PC-3 (cell line): ENCODE measurements around the gene TMTC2. TPM values are rescaled to one million over a fixed set of nuclear protein-coding genes. Genes with fewer than 3 reads are reported as not detected.

ENCODE experiments used
- ATAC-seq: fragments of 200-7000 bp; cut with Tn5 transposase; 2 replicates; pipeline ENCODE4 v1.9.1; 2020; ENCODE audit warnings: mild to moderate bottlenecking, moderate library complexity
- BruUV-seq: library from RNA; stranded (reverse); fragments of 400-500 nt; replicated peaks from 2 replicates; lab custom pipeline; 2021; lab: Mats Ljungman, UMichigan
- CTCF ChIA-PET: fragments of 300-600 bp; sonication (Branson Sonifier 250); formaldehyde crosslinking; loops from one replicate; lab custom pipeline; 2022; ENCODE audit warnings: antibody characterized with exemption; lab: Charles Lee
- POLR2A ChIA-PET: fragments of 300-600 bp; sonication (Branson Sonifier 250); formaldehyde crosslinking; loops from one replicate; lab custom pipeline; 2022; ENCODE audit warnings: antibody characterized with exemption; ENCODE audit not compliant: unreplicated experiment; lab: Charles Lee
- DNase-seq: peaks from one replicate; pipeline ENCODE4 v3.0.0-alpha.2; 2015
- H2AFZ ChIP-seq: fragments of 300-600 bp; sonication (generic); 2 replicates; pipeline ENCODE4 v1.6.0; 2016; ENCODE audit warnings: antibody characterized with exemption, low read length
- H3F3A ChIP-seq: fragments of 300-600 bp; sonication (generic); one replicate; pipeline ENCODE4 v1.6.0; 2017; ENCODE audit warnings: antibody characterized with exemption, low read length, control low read depth, mild to moderate bottlenecking; ENCODE audit not compliant: unreplicated experiment
- H3K27ac ChIP-seq: fragments of 300-600 bp; sonication (generic); 2 replicates; pipeline ENCODE4 v1.5.1; 2016; ENCODE audit warnings: mild to moderate bottlenecking, low read length
- H3K27me3 ChIP-seq: fragments of 300-600 bp; sonication (generic); 2 replicates; pipeline ENCODE4 v1.6.1; 2016; ENCODE audit warnings: low read length, mixed read lengths
- H3K36me3 ChIP-seq: fragments of 300-600 bp; sonication (generic); 2 replicates; pipeline ENCODE4 v1.6.1; 2016; ENCODE audit warnings: low read depth, mixed run types, low read length, mixed read lengths
- H3K4me1 ChIP-seq: fragments of 300-600 bp; sonication (generic); 2 replicates; pipeline ENCODE4 v1.5.1; 2016; ENCODE audit warnings: low read length; ENCODE audit not compliant: insufficient read depth
- H3K4me2 ChIP-seq: fragments of 300-600 bp; sonication (generic); 2 replicates; pipeline ENCODE4 v1.6.0; 2016; ENCODE audit warnings: low read length
- H3K4me3 ChIP-seq: fragments of 300-600 bp; sonication (generic); 2 replicates; pipeline ENCODE4 v1.5.1; 2016; ENCODE audit warnings: mild to moderate bottlenecking, low read length, mixed read lengths
- H3K79me2 ChIP-seq: fragments of 300-600 bp; sonication (generic); 2 replicates; pipeline ENCODE4 v1.6.1; 2017; ENCODE audit warnings: low read length, mixed read lengths
- H3K9ac ChIP-seq: fragments of 300-600 bp; sonication (generic); 2 replicates; pipeline ENCODE4 v1.6.0; 2016; ENCODE audit warnings: mild to moderate bottlenecking, low read length
- H3K9me2 ChIP-seq: fragments of 300-600 bp; sonication (generic); replicated peaks from 2 replicates; pipeline ENCODE4 v1.6.1; 2016; ENCODE audit warnings: mixed run types, low read length, mixed read lengths
- H3K9me3 ChIP-seq: fragments of 300-600 bp; sonication (generic); 2 replicates; pipeline ENCODE4 v1.6.1; 2016; ENCODE audit warnings: low read length, mixed read lengths
- H4K20me1 ChIP-seq: fragments of 300-600 bp; sonication (generic); 2 replicates; pipeline ENCODE4 v1.6.1; 2016; ENCODE audit warnings: low read length, mixed read lengths
- EZH2 ChIP-seq: fragments of 300-600 bp; sonication (generic); IDR thresholded peaks from one replicate; pipeline ENCODE4 v1.6.1; 2017; ENCODE audit warnings: antibody characterized with exemption, mild to moderate bottlenecking, low read length; ENCODE audit not compliant: unreplicated experiment
- EZH2phosphoT487 ChIP-seq: fragments of 300-600 bp; sonication (generic); IDR thresholded peaks from 2 replicates; pipeline ENCODE4 v1.6.1; 2018; ENCODE audit warnings: mild to moderate bottlenecking, antibody characterized with exemption, low read length, borderline replicate concordance
- intact Hi-C: fragments of 100-400 bp; cut with micrococcal nuclease; formaldehyde crosslinking; loops from 2 replicates; pipeline ENCODE4 v1.9.0; 2023
- total RNA-seq: library from RNA; depleted of rRNA; stranded (reverse); fragments of >200 nt; gene quantifications from 2 replicates; pipeline ENCODE4 v1.2.3, GENCODE V29; 2014
- TF ChIP-seq, protein P1 (sequence below): fragments of 300-600 bp; sonication (generic); conservative IDR thresholded peaks from 2 replicates; pipeline ENCODE4 v1.5.1; 2017; ENCODE audit warnings: antibody characterized with exemption, low read depth, mild to moderate bottlenecking, low read length

The TMTC2 gene
- total RNA-seq, 1 experiment from 2014 or later, result 10.7 TPM

DNA sequence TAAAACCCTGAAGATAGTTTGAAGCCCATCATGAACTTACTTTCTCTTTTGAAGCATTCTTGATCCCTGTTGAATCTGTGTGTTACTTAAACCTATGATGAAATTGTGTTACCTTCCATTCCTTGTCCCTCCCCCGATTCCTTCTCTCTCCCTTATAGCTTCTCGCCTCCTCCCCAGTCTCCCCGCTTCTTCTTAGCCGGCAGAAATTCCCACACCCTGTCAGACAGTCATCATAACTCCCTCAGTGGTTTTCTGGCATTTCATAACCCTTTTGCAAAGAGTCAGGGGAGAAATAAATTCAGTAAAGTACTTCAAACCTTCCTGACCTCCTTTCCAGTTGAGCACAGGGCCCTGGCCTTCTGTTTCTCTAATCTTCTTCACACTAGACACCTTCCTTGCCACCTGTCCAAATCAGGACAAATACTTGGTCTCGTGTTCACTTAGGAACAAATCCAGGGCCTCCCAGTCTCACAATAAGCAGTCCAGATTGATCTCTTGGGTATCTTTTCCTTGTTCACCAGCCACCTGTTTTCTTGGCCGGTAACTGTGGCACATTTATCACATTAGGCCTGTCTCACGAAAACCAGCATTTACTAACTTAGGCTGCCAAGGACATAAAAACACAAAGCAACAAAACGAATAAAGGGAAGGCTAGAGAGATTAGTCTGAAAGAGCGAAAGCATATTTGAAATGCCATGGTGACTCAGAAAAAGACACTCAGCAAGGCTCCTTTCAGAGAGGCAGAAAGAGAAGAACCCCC, 355.9 kb downstream of the TMTC2 start:
- Histone ChIP-seq H2AFZ (no peak overlapping the region), H3K27me3 (no peaks in the 10 kb centered on the region), H3K4me3 (no peak overlapping the region), H3K4me1 (no peaks in the 10 kb centered on the region), H3K9ac (no peak overlapping the region), H3K79me2 (no peaks in the 10 kb centered on the region), H3K9me2 (no peaks in the 10 kb centered on the region), H3F3A (no peaks in the 10 kb centered on the region), H3K9me3 (no peaks in the 10 kb centered on the region), H3K36me3 (no peaks in the 10 kb centered on the region), H3K27ac (no peak overlapping the region), H4K20me1 (no peaks in the 10 kb centered on the region), H3K4me2 (no peak overlapping the region)
- ATAC-seq (no peak), DNase-seq (no peak)
- ChIA-PET CTCF (no interaction called here), POLR2A (no interaction called here)
- BruUV-seq, result no TSS peak
- TF ChIP-seq EZH2phosphoT487, result no peak
- TF ChIP-seq, protein P1, sequence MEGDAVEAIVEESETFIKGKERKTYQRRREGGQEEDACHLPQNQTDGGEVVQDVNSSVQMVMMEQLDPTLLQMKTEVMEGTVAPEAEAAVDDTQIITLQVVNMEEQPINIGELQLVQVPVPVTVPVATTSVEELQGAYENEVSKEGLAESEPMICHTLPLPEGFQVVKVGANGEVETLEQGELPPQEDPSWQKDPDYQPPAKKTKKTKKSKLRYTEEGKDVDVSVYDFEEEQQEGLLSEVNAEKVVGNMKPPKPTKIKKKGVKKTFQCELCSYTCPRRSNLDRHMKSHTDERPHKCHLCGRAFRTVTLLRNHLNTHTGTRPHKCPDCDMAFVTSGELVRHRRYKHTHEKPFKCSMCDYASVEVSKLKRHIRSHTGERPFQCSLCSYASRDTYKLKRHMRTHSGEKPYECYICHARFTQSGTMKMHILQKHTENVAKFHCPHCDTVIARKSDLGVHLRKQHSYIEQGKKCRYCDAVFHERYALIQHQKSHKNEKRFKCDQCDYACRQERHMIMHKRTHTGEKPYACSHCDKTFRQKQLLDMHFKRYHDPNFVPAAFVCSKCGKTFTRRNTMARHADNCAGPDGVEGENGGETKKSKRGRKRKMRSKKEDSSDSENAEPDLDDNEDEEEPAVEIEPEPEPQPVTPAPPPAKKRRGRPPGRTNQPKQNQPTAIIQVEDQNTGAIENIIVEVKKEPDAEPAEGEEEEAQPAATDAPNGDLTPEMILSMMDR, result no peak
- intact Hi-C loops, result no loop called here

DNA sequence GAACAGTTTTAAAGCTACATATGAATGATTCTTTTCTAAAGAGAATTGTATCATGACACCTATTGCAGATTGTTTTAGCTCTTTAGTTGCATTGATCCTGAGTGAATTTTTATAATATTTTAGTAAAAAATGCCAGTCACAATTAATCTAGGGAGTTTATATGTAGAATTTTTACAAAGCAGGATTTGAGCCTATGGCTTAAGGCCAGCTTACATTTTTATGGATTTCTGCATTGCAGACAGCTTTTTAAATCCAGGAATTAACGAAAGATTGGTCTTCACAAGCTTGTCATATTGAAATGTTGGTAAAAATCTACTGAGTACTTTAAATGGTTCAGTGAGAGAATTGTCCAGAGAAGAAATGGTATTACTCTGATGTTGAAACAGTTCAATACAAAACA, 358.0 kb downstream of the TMTC2 start:
- Histone ChIP-seq H2AFZ (no peak overlapping the region), H3K9me2 (no peaks in the 10 kb centered on the region), H4K20me1 (no peaks in the 10 kb centered on the region), H3K9ac (no peak overlapping the region), H3K4me3 (no peak overlapping the region), H3K36me3 (no peaks in the 10 kb centered on the region), H3K4me2 (no peak overlapping the region), H3K27me3 (no peaks in the 10 kb centered on the region), H3K4me1 (no peaks in the 10 kb centered on the region), H3K79me2 (no peaks in the 10 kb centered on the region), H3K27ac (no peak overlapping the region), H3F3A (no peaks in the 10 kb centered on the region), H3K9me3 (no peaks in the 10 kb centered on the region)
- no peak for DNase-seq
- intact Hi-C loops, result no loop called here
- BruUV-seq, result no TSS peak
- ATAC-seq, result no peak
- CTCF ChIA-PET, result no interaction called here
- POLR2A ChIA-PET, result no interaction called here
- TF ChIP-seq, protein P1, result no peak
- no peak for TF ChIP-seq EZH2phosphoT487
- TF ChIP-seq EZH2, result no peak

DNA sequence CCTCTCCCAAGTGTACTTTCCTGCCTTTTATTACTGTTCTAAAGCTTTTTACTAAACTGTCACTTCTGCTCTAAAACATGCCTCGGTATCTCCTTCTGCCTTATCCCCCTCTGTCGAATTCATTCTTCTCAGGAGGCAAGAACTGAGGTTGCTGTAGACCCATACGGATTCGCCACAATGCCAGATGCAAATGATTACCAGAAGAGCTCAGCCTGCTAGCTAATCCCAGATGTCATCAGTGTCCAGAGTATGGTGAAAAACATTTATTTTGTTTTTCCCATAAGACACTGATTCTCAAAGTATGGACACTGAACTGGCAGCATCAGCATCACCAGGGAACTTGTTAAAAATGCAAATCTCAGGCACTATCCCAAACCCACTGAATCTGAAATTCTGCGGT, 359.3 kb downstream of the TMTC2 start:
- Histone ChIP-seq H2AFZ (no peak overlapping the region), H3K27me3 (no peaks in the 10 kb centered on the region), H3K36me3 (no peaks in the 10 kb centered on the region), H3K4me2 (no peak overlapping the region), H3F3A (no peaks in the 10 kb centered on the region), H3K9ac (no peak overlapping the region), H4K20me1 (no peaks in the 10 kb centered on the region), H3K4me1 (no peaks in the 10 kb centered on the region), H3K9me2 (no peaks in the 10 kb centered on the region), H3K27ac (no peak overlapping the region), H3K9me3 (no peaks in the 10 kb centered on the region), H3K4me3 (no peak overlapping the region), H3K79me2 (no peaks in the 10 kb centered on the region)
- no peak for ATAC-seq
- CTCF ChIA-PET, result no interaction called here
- POLR2A ChIA-PET, result no interaction called here
- intact Hi-C loops, result no loop called here
- BruUV-seq, result no TSS peak
- TF ChIP-seq EZH2phosphoT487 (no peak), EZH2 (no peak)
- TF ChIP-seq, protein P1, result no peak
- DNase-seq, result no peak
